ENCODE results near the gene MFAP1.
A peak's percentile ranks its signal among the peaks of the same experiment; 100 is the strongest.
"Not testable (repeated sequence)": the region's sequence is repeated elsewhere in the genome, so short reads cannot be mapped to it uniquely, and the experiment has no call there.

The MFAP1 gene

GRCh38 chr15:43808435-43808950 lies 16.0 kb downstream of the MFAP1 start:
- no peak for TF ChIP-seq CTCF (IDR thresholded peaks at IDR 0.05; ENCODE audit: insufficient read depth, low read depth, low read length, missing control alignments)
- DNase-seq (ENCODE audit: low read depth), result no peak
- no peak overlapping the region for H3K4me3 ChIP-seq (ENCODE audit: low read length)

GRCh38 chr15:43802676-43803075 lies 21.8 kb downstream of the MFAP1 start:
- not testable (repeated sequence) for DNase-seq (ENCODE audit: low read depth); H3K4me3 ChIP-seq (ENCODE audit: low read length)

- H3K4me3 ChIP-seq (ENCODE audit: low read length), result peak within 1 kb of the TSS; percentile 99
- TF ChIP-seq CTCF (IDR thresholded peaks at IDR 0.05; ENCODE audit: insufficient read depth, low read depth, low read length, missing control alignments), result no peak
- DNase-seq (ENCODE audit: low read depth), result peak; percentile 91
These were observed 24.0 kb downstream of the MFAP1 start, which contains the start of gene HYPK for GRCh38 chr15:43800286-43801141. Gene HYPK, plus strand, starts transcription at chr15:43800599. Its CDS starts 24 bp downstream, at chr15:43800623.

GRCh38 chr15:43799945-43800285 lies 24.6 kb downstream of the MFAP1 start, which contains the start of gene SERINC4:
Gene SERINC4, minus strand, starts transcription at chr15:43800220. Its CDS starts 234 bp downstream, at chr15:43799986.
- DNase-seq (ENCODE audit: low read depth), result no peak
- peak within 1 kb of the TSS; percentile 99 for H3K4me3 ChIP-seq (ENCODE audit: low read length)
- TF ChIP-seq CTCF (IDR thresholded peaks at IDR 0.05; ENCODE audit: insufficient read depth, low read depth, low read length, missing control alignments), result no peak

GRCh38 chr15:43799209-43799944 lies 25.1 kb downstream of the MFAP1 start:
- no peak for DNase-seq (ENCODE audit: low read depth)
- peak; percentile 4 for TF ChIP-seq CTCF (IDR thresholded peaks at IDR 0.05; ENCODE audit: insufficient read depth, low read depth, low read length, missing control alignments)
- no peak overlapping the region for H3K4me3 ChIP-seq (ENCODE audit: low read length)

GRCh38 chr15:43796566-43796965 lies 27.9 kb downstream of the MFAP1 start:
- TF ChIP-seq CTCF (IDR thresholded peaks at IDR 0.05; ENCODE audit: insufficient read depth, low read depth, low read length, missing control alignments), result no peak
- DNase-seq (ENCODE audit: low read depth), result no peak
- no peak overlapping the region for H3K4me3 ChIP-seq (ENCODE audit: low read length)

- no peak for TF ChIP-seq CTCF (IDR thresholded peaks at IDR 0.05; ENCODE audit: insufficient read depth, low read depth, low read length, missing control alignments)
- H3K4me3 ChIP-seq (ENCODE audit: low read length), result no peak overlapping the region
- DNase-seq (ENCODE audit: low read depth), result no peak
These were observed 28.5 kb downstream of the MFAP1 start for GRCh38 chr15:43795997-43796396.

All from epithelial cell of esophagus (primary cell).